Activated CD8-positive, alpha-beta T cell treated with anti-CD3 and anti-CD28 coated beads for 36 hours (primary cell): ENCODE results near the gene HOXB5. TPM values are rescaled to one million over a fixed set of nuclear protein-coding genes. Genes with fewer than 3 reads are reported as not detected.

Experiments
- ATAC-seq: fragments of 200-7000 bp; cut with Tn5 transposase; one replicate; pipeline ENCODE4 v1.10.0; 2021; ENCODE audit warnings: mild to moderate bottlenecking, moderate library complexity
- CTCF ChIA-PET: fragments of 350-600 bp; sonication (Branson Sonifier 250); formaldehyde crosslinking; loops from one replicate; lab custom pipeline; 2021; ENCODE audit warnings: antibody characterized with exemption; lab: Charles Lee
- POLR2A ChIA-PET: fragments of 350-600 bp; sonication (Branson Sonifier 250); formaldehyde crosslinking; loops from one replicate; lab custom pipeline; 2021; ENCODE audit warnings: antibody characterized with exemption; lab: Charles Lee
- DNase-seq: peaks from one replicate; pipeline ENCODE4 v3.0.0-alpha.2; 2020
- H3K27ac Mint-ChIP-seq: one replicate; pipeline ENCODE4 v1.8.0; 2021; ENCODE audit warnings: mild to moderate bottlenecking, mixed read lengths
- H3K27me3 Mint-ChIP-seq: one replicate; pipeline ENCODE4 v1.8.0; 2021; ENCODE audit warnings: mixed read lengths
- H3K36me3 Mint-ChIP-seq: one replicate; pipeline ENCODE4 v1.8.0; 2021; ENCODE audit warnings: low read depth, mixed read lengths
- H3K4me1 Mint-ChIP-seq: one replicate; pipeline ENCODE4 v1.8.0; 2021; ENCODE audit warnings: low read depth, mixed read lengths
- H3K4me3 Mint-ChIP-seq: one replicate; pipeline ENCODE4 v1.8.0; 2021; ENCODE audit warnings: mild to moderate bottlenecking, moderate library complexity, mixed read lengths
- H3K9me3 Mint-ChIP-seq: one replicate; pipeline ENCODE4 v1.8.0; 2021; ENCODE audit warnings: mixed read lengths
- intact Hi-C: fragments of 100-400 bp; cut with micrococcal nuclease; formaldehyde crosslinking; loops from one replicate; pipeline ENCODE4 v1.10.0; 2022
- total RNA-seq, 2 experiments: library from RNA; stranded (reverse); gene quantifications; one replicate each; pipeline ENCODE4 v1.2.3, GENCODE V29; 2021
- TF ChIP-seq, protein P1 (sequence below): fragments of 200-600 bp; IDR thresholded peaks from one replicate; pipeline ENCODE4 v1.8.0; 2022; ENCODE audit warnings: antibody characterized with exemption, mild to moderate bottlenecking

HOXB5 gene
- total RNA-seq, 2 experiments from 2014 or later, result not detected

DNA sequence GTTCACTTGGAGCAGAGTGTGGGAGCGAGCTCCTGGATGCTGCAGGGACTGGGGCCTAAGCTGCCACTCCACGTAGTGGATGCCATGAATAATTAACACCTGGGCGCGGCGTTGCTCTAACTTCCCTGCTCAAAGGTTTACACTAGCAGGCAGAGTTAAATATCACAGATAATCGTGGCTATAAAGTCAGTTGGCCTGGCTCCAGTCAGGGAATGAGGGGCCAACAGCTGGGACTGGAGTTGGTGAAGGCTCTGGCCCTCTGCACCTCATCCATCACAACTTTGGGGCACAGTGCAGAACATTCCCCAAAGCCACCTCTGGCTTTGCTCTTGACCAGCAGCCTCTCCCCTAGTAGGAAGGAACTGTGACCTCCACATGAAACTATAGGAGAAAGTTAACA is 26.4 kb downstream of the HOXB5 start:
- POLR2A ChIA-PET, result interaction anchor here (1.1 kb wide), 1 partner anchor 20 kb away, joined by 3 read pairs; no protein-coding TSS in a partner anchor
- Mint-ChIP-seq H3K4me1 (peaks cover 3% of the 10 kb centered on the region), H3K9me3 (no peaks in the 10 kb centered on the region), H3K36me3 (no peaks in the 10 kb centered on the region), H3K27ac (no peak overlapping the region), H3K27me3 (peaks cover 5% of the 10 kb centered on the region), H3K4me3 (no peak overlapping the region)
- TF ChIP-seq, protein P1, sequence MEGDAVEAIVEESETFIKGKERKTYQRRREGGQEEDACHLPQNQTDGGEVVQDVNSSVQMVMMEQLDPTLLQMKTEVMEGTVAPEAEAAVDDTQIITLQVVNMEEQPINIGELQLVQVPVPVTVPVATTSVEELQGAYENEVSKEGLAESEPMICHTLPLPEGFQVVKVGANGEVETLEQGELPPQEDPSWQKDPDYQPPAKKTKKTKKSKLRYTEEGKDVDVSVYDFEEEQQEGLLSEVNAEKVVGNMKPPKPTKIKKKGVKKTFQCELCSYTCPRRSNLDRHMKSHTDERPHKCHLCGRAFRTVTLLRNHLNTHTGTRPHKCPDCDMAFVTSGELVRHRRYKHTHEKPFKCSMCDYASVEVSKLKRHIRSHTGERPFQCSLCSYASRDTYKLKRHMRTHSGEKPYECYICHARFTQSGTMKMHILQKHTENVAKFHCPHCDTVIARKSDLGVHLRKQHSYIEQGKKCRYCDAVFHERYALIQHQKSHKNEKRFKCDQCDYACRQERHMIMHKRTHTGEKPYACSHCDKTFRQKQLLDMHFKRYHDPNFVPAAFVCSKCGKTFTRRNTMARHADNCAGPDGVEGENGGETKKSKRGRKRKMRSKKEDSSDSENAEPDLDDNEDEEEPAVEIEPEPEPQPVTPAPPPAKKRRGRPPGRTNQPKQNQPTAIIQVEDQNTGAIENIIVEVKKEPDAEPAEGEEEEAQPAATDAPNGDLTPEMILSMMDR, result no peak
- ATAC-seq (no peak), DNase-seq (no peak)
- intact Hi-C loops, result no loop called here
- CTCF ChIA-PET, result interaction anchor here (1.1 to 1.8 kb wide), 2 partner anchors 26 to 231 kb away, joined by 4 to 7 read pairs; no protein-coding TSS in a partner anchor

DNA sequence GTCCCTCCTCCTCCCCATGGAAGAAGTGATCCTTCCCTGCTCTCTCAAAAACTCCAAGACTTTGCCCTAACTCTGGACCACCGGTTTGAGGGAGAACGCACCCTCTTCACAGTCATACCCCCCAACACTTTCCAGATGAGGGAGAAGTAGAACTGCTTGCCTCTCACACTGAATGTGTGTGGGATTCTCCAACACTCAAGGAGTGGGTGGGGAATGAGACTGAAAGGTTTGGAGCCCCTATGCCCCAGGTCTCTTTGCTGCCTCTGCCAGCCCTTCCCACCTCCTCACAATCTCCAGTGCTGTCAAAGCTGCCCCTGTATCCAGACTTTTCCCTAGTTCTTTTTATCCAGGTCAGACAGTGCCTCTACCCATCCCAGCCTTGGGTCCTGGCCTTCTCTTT is 26.9 kb downstream of the HOXB5 start:
- DNase-seq (no peak), ATAC-seq (no peak)
- intact Hi-C loops, result no loop called here
- Mint-ChIP-seq H3K4me3 (no peak overlapping the region), H3K4me1 (peaks cover 5% of the 10 kb centered on the region), H3K9me3 (no peaks in the 10 kb centered on the region), H3K27me3 (peaks cover 5% of the 10 kb centered on the region), H3K27ac (no peak overlapping the region), H3K36me3 (no peaks in the 10 kb centered on the region)
- ChIA-PET CTCF (interaction anchor here (1.1 to 1.8 kb wide), 3 partner anchors 26 to 231 kb away, joined by 4 to 7 read pairs (median 4); no protein-coding TSS in a partner anchor), POLR2A (no interaction called here)
- TF ChIP-seq, protein P1, result no peak

DNA sequence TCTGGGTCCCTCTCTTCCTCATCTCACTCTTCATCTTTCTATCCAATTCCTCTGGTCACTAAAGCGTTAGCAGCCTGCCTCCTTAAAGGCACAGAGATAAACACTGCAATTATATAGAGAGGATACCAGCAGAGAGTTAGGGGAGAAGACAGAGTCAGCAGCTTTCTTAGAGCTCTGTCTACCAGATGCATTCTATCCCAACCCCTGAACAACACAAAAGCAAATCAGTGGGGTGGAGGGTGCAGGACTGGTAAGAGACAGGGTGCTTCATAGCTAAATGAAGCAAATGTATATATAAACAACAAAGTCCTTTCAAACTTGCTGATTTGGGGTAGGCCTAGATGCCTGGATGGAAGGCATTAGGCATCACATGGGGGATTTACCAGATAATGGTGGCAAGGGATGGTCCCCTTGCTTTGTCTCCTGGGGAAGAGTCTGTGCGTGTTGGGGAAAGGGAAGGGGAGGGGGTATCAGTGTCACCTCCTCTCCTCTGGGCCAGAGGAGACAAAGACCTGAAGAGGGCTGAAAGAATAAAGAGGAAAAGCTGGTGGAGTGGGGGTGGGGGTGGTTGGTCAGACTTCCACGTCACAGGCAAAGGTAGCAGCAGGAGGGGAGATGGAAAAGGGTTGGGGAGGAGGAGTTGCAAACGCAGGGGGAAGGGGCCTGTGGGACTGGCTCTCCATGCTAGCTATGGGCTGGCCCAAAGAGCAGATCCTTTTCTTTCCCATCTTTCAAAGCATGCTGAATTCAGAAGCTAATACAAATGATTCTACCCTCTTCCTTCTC is 27.5 kb downstream of the HOXB5 start:
- no peak for ATAC-seq
- Mint-ChIP-seq H3K27me3 (peaks cover 5% of the 10 kb centered on the region), H3K4me3 (no peak overlapping the region), H3K36me3 (no peaks in the 10 kb centered on the region), H3K27ac (no peak overlapping the region), H3K9me3 (no peaks in the 10 kb centered on the region), H3K4me1 (peaks cover 7% of the 10 kb centered on the region)
- CTCF ChIA-PET, result interaction anchor here (1.1 kb wide), 2 partner anchors 27 to 230 kb away, joined by 3 to 4 read pairs; no protein-coding TSS in a partner anchor
- intact Hi-C loops, result no loop called here
- TF ChIP-seq, protein P1, result no peak
- DNase-seq, result no peak
- POLR2A ChIA-PET, result interaction anchor here (0.5 kb wide), 1 partner anchor 10 kb away, joined by 3 read pairs; no protein-coding TSS in a partner anchor

DNA sequence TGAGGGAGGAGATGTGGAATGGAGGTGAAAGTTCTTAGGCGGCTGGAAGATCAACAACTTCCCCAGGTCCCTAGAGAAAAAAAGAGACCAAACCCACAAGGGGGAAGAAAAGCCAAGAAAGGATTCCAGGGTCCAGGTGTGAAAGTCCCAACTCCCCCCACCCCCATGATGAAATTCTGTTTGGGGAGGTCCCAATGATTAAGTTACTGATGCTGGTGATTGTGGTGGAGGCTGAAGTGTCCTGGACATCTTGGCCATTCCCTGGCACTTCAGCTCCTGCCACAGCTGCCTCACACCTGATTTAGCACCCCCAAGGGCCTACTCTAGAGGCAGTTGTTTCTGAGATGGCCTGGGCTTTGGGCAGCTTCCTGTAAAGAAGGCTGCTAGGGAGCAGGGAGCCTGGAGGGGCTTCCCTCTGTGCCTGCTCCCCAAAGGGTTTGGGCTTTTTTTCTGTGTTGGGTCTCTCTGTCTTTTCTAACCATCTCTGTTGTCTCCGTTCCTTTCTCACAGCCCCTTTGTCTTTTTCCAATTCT is 28.5 kb downstream of the HOXB5 start:
- CTCF ChIA-PET, result no interaction called here
- peaks cover 5% of the 10 kb centered on the region for H3K27me3 Mint-ChIP-seq
- ATAC-seq, result no peak

More for the DNA sequence above, 28.5 kb downstream of the HOXB5 start:
- Mint-ChIP-seq H3K4me1 (peaks cover 7% of the 10 kb centered on the region), H3K9me3 (no peaks in the 10 kb centered on the region), H3K27ac (no peak overlapping the region), H3K4me3 (no peak overlapping the region), H3K36me3 (no peaks in the 10 kb centered on the region)
- TF ChIP-seq, protein P1, result no peak
- POLR2A ChIA-PET, result interaction anchor here (1.8 kb wide), 1 partner anchor 21 kb away, joined by 6 read pairs; no protein-coding TSS in a partner anchor
- DNase-seq, result no peak
- intact Hi-C loops, result no loop called here
